Lower leg skin (tissue), 3 donors: ENCODE measurements around the gene TRIM58.

Experiments used
- POLR2A ChIP-seq, 2 donors: fragments of 450-650 bp; IDR thresholded peaks; one replicate each; pipeline ENCODE4 v1.6.1; 2016 to 2017; ENCODE audit warnings: antibody characterized with exemption in 2 of 2, mild to moderate bottlenecking in 1 of 2, moderate library complexity in 1 of 2
- TF ChIP-seq, protein P1 (sequence below), 3 donors: fragments of 450-650 bp; IDR thresholded peaks; one replicate each; pipeline ENCODE4 v1.5.1; 2016; ENCODE audit warnings: antibody characterized with exemption in 3 of 3, mild to moderate bottlenecking in 3 of 3, moderate library complexity in 2 of 3

DNA sequence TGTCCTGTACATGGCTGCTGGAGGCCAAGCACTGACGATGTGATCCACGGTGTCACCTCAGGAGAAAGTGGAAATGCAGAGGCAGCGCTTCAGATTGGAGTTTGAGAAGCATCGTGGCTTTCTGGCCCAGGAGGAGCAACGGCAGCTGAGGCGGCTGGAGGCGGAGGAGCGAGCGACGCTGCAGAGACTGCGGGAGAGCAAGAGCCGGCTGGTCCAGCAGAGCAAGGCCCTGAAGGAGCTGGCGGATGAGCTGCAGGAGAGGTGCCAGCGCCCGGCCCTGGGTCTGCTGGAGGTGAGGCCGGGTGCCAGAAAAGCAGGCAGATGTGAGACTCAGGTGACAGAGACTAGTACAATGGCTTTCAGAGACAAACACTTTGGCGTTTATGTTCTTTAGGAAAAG lies 7.7 kb downstream of the TRIM58 start:
- TF ChIP-seq, protein P1, sequence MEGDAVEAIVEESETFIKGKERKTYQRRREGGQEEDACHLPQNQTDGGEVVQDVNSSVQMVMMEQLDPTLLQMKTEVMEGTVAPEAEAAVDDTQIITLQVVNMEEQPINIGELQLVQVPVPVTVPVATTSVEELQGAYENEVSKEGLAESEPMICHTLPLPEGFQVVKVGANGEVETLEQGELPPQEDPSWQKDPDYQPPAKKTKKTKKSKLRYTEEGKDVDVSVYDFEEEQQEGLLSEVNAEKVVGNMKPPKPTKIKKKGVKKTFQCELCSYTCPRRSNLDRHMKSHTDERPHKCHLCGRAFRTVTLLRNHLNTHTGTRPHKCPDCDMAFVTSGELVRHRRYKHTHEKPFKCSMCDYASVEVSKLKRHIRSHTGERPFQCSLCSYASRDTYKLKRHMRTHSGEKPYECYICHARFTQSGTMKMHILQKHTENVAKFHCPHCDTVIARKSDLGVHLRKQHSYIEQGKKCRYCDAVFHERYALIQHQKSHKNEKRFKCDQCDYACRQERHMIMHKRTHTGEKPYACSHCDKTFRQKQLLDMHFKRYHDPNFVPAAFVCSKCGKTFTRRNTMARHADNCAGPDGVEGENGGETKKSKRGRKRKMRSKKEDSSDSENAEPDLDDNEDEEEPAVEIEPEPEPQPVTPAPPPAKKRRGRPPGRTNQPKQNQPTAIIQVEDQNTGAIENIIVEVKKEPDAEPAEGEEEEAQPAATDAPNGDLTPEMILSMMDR (IDR thresholded peaks at IDR 0.05), result no peak
- no peak for TF ChIP-seq POLR2A (IDR thresholded peaks at IDR 0.05)
